RKO (cell line): Measurements from ENCODE around the gene AQP1.

Experiments
- DNase-seq: peaks from one replicate; pipeline ENCODE4 v3.0.0-alpha.2; 2016; ENCODE audit warnings: low spot score

The AQP1 gene

DNA sequence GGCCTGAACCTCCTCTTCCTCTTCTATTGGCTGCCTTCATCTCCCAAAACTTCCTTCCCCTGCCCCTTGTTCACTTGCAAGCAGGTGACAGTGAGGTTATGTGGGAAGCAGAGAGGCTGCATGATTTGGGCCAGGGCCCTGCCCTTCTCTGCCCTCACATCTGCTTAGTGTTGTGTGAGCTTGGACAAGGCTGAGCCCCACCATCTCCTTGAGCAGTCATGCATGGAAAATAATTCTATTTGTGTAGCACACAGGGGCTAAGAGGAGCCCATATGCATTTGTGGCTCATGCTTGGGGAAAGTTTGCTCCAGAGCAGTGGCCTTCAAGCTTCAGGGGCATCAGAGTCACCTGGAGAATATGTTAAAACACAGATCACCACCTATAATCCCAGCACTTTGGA is 26.8 kb upstream of the AQP1 start:
- no peak for DNase-seq

DNA sequence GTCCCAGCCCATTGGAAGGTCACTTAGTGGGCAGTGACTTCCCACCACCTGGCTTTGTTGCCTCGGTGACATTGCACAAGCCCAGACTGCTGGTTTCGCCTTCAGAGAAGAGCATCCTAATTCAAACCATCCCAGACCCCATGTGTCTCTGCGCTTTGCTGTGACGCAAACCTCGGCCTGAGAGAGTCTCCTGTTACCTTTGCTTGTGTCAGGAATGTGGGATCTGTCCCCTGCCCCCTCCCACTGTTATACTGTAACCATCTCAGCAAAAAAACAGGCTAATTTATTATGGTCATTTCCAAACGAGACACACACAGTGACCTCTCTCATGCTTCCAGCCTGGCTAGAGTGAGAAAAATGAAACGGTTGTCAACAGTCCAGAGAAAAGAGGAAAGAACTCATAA is 25.0 kb upstream of the AQP1 start:
- DNase-seq: no peak

DNA sequence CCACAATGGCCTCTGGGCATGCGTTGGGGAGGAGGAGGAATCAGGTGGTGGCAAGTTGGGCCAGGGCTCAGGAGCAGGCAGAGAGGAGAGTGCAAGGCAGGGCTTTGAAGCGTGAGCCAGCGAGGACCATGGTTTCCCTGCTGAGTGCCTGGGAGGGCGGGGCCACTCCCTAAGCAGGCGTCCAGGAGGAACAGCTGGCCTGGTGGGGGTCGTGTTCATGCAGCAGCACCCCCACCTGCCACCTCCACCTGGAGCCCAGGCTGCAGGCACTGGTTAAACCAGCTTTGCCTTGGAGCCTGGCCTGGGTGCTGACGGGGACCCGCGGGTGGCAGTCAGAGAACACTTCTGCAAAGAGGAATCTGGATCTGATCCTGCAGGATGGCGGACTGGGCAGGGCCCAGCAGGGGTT is 24.2 kb upstream of the AQP1 start:
- no peak for DNase-seq

DNA sequence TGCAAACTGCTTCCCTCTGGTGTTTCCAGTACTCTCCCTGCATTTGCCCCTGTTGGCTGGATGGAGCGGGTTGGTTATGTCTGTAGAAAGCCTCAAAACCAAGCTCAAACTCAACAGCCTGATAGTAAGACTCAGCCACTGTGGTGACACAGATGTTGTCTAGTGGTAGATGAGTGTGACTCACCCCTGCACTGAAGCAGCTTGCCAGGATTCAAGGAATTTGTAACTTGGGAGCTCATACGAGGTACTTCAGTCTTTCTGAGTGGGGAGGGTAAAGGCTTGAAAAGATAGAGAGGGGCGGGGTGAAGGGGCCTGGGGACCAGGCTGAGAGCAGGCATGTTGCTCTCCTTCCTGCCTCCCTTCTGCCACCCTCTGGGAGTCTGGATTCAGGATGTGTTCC is 22.9 kb upstream of the AQP1 start:
- DNase-seq: peak; percentile 78

DNA sequence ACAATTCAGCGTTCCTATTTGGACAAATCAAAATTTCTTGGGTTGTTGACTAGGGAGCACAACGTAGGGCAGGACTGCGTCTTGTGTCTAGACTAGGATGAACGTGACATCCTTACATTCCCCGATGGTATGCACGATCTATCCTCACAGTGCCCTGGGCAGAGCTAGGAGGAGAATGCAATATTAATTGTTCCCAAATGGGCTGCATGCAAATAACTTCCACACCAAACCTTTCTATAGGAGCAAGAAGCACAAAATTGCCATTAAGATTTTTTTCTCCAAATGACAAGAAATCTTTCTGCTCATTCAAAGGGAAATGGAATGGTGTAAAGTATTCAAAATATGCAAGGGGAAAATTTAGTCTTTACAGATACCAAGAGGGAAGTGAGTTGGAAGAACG is 21.4 kb upstream of the AQP1 start:
- DNase-seq: no peak

DNA sequence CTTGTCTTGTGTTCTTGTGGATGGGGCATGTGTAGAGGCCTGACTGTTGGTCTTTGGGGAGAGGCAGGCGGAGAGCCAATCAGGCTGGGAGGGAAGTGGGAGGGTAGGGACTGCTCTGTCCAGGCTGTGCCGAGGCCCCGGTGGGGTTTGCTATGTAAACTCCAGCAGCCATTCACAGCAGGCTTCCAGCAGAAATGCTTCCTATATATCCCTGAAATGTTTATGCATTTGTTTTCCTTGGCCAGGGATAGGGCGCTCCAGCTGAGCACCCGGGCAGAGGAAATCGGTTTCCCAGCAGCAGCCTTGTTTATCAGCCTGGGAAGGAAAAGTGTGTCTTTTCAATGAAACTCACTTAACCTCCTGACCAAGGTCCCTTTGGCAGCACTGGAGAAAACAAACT is 18.3 kb upstream of the AQP1 start:
- DNase-seq: no peak

DNA sequence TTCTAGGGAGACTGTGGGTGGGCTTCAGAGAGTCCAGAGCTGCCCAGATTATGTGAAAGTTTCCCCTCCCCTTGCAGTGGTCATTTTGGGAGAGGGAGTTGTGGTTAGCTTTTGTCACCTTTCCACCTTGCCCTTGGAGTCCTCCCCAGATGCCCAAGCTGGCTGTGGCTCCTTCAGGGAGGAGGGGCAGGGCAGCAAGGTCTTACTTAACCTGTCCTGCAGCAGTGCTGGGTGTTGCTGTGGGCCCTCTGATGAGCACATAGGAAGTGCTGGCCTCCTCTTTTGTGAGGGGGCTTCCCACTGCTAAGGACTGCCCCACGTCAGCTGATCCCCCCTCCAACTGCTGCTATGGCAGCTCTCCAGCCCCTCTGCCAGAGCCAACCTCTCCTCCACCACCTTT is 17.6 kb upstream of the AQP1 start:
- no peak for DNase-seq

DNA sequence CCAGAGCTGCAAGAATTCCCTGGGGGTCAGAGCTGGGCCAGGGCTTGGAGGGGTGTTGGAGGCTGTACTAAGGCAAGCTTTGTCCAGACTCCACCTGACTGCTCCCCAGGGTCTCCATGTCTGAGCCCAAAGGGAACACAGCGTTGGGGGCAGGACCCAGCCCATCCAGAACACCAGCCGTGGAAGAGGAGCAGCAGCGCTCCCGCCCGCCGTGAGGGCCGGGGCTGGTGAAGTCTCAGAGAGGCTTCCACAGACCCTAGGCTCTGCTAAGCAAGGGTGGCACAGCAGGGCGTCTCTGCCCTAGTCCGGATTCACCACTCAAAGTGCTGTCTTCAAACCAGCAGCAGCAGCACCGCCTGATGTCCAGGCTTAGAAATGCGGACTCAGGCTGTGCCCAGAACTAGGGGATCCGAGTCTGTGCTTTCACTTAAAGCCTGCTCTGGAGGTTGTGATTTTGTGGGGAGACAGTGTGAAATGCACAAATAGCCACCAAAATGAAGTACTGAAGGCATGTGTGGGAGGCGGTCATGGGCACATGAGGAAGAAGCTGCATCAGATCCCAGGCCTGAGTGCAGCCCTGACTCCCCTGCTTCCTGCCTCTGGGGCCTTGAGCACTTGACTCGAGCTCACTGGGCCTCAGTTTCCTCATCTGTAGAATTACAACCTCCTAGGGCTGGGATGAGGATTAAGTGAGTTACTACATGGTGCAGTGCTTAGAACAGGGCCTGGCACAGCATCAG is 16.6 kb upstream of the AQP1 start:
- DNase-seq: no peak

DNA sequence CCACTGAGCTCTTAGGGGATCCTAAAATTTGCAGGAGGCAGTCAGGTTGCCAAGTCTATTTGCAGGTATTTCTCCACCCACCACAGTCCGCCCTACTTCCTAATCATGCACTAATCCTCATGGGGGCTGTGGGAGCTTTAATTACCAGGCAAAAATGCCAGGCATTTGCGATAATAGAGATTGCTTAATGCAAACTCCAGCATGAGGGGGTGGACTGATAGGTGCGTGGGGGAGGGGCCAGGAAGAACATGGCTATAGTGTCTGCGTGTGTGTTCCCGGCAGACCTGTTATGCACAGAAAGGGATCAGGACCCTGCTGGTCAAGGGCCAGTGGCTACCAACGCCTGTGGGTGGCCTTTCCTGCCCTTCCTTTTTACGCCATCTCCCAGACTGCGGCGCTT is 15.6 kb upstream of the AQP1 start:
- no peak for DNase-seq

DNA sequence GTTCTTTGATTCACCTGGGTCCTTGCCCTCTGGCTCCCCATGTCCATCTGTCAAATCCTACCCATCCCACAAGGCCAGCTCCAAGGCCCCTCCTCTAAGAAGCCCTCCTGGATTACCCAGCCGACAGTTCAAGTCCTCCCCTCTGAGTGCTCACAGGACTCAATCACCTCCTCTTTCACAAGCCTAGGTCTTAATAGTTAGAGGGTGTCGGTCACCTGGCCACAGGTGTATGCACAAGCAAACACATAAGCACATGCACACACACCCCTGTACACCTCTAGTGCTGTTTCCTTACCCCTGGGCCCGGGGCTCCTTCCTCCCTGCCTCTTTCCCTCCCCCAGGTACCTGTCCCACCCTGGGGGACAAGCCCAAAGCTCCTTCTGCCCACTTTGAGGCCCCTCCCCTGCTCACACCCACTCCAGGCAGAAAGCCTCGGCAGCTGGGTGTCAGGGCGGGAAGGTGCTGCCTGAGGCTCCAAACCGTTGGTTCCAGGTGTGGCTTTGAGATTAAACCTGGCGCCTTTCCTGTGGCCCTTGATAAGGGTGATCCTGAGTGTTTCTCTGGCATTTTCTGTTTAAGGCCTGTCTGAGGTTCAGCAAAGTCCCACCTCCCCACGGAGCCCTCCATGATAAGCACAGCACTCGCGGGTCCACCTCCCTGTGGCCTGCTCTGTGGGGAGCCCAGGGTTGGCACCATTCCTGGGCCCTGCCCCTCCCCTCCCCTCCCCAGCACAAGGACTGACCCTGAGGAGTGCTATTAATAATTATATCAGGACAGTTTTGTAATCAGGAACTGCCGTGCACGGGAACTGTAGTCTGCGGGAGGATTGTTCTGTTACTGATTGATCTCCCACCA is 14.6 kb upstream of the AQP1 start:
- DNase-seq: no peak

DNA sequence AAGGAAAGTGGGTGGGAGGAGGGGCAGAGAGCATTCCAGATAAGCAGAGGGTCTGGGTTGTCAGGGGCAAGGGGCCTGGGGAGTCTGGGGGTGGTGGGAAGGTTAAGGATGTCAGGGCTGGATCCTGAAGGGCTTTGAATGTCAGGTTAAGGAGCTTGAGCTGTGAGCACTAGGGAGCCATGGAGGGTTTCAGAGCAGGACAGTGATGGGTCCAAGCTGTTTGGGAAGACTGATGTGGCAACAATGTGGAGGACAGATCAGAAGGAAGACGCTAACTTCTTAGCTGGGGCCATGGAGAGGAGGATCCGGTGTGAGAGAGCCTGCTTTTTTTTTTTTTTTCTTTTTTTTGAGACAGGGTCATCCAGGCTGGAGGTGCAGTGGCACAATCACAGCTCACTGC is 13.9 kb upstream of the AQP1 start:
- DNase-seq: no peak

DNA sequence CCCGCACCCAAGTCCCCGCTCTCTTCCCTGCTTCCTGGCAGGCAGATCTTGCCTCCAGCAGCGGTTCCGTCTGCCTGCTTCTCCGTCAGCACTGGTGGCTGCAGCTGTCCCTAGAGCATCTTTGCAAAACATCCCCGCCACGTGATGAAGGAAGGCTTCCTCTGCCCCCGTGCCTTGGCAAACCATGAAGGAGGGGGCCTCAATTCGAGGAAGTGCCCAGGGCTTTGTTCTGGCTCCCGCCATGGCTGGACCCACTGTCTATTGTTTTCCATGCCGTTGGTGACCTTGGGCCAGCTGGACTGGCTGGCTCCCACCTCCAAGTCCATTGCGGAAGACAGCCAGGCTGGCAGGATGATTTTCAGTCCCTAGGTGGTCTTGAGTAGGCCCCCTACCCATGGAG is 13.2 kb upstream of the AQP1 start:
- DNase-seq: no peak

DNA sequence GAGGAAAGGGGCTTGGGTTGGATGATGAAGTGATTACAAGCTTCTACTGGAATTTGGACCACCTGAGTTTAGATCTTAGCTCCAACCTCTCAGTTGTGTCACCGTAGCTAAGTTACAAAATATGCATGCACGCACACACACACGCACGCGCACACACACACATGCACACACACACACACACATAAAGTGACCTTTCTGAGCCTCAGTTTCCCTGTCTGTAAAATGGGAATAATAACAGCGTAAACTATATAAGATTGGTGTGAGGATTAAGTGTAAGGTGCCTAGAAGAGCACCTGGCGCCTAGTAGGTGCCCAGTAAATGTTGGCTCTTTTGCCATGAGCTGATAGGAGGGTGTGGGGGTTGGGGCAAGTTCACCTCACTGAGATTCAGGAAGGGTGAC is 12.6 kb upstream of the AQP1 start:
- no peak for DNase-seq

DNA sequence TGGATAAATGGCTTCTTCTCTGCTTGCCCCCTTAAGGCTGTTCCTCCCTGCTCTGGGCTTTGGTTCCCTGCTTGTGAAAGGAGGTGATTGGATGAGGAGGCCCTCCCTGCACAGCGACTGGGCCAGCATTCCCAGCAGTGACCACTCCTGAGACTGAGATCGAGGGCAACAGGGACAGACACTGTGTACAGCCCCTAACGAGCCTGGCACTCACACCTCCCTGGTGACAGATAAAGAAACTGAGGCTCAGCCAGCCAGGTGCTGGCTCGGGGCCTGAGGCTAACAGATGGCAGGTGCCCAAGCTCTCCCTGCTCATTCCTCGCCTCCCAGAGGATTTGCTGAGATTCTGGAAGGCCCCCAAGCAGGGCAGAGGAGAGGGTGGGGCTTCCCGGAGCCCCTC is 12.0 kb upstream of the AQP1 start:
- no peak for DNase-seq

DNA sequence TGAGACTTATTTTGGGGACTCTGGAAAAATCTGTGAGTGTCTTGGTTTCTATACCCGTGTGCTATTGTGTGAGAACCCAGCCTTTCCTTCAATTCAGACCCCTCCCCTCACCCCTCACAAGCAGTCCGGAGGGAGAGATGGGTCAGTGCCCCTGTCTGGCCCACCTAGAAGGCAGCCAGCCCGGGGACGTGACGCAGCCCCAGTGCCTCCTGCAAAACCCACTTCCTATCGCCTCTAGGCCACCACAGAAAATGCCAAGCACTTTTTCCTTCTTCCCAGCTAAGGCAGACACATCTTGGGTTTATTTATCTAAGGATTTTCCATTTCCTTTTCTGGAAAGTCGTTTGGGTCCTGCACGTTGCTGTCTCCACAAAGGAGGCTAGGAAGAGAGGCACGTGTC is 11.6 kb upstream of the AQP1 start:
- DNase-seq: no peak

DNA sequence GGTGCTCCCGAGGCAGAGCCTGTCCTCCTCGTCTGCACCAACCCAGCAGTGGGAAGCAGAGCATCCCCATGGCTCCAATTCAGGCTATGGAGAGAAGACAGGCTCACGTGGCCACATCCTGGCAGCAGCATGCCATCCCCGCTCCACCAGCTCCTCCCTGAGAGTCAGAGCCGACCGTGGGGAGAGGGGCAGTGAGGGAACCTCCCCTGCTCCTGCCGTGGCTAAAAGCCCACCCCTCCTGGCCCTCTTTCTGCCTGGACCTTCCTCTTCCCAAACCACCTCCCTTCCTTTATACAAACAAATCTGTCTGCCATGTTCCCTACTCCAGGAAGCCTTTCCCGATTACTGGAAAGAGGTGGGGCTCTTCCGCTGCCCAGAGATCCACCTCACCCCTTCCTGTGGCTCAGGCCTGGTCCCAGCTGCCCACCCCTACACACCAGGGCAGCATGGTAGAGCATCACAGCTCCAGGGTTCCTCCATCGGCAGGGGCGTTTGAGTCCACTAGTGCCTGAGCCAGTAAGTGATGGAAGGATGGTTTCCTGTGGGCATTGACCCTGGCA is 10.8 kb upstream of the AQP1 start:
- DNase-seq: no peak

DNA sequence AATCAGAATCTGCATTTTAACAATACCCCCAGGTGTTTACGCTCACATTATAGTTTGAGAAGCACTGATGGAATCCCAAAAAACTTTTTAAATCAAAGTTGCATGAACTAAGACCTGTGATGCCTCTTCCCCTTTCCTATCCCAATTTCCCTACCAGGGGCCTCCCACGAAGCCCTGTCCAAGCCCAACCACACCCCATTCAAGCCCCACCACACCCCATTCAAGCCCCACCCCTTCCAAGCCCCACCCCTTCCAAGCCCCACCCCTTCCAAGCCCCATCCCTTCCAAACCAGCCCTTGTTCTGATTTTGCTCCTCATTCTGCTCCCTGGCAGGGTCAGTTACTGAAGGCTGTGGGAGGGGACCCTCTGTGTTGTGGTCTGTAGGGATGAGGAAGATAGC is 9.8 kb upstream of the AQP1 start:
- no peak for DNase-seq

DNA sequence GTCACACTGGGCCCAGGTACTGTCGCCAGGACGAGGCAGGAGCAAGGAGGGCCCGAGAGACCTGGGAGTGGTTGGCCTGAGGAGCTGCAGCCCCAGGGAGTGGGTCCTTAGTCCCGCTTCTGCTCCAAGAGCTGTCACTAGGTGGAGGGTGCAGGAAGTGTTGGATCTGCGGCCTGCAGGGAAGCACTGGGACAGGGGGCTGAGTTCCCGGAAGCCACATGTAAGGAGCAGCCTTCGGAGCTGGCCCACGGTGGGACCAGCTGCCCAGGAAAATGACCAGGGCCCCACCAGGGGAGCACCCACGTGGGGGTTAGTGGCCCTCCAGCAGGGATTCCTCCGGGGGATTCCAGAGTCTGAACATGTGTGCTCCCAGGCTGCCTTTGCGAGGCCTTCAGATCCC is 9.2 kb upstream of the AQP1 start:
- DNase-seq: no peak

DNA sequence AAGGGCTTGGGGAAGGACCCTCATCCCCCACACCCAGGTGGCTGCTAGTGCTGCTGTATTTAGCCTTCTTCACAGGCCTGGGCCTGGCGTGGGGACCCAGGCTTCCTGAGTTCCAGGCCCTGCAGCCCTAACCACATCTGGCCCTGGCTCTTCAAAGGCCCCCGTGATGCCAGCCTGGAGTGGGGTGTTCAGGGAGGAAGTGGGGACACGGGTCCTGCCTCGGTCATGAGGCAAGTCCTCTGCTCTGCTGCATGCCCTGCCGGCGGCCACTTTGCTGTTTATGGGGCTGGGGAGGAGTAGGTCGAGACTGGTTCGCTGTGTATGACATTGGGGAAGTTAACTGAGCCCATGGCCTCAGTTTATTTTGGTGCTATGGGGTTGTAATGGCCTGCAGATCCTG is 8.5 kb upstream of the AQP1 start:
- no peak for DNase-seq

DNA sequence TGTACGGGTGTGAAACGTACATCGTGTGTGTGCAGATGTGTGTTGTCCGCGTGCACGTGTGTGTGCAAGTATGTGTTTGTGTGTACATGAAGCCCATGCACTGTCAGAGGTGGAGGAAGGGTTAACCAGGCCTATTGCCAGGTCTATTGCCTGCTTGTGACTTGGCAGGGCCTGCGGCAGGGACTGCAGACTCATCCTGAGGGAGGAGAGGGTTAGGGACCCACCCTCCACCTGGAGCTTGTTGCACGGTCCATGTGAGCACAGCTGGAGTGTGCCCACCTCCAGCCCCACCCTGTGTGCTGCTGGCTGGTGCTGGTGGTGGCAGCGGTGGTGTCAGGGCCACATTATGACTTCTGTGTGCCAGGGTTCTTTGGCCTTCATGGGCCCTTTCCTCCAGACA is 7.1 kb upstream of the AQP1 start:
- no peak for DNase-seq

DNA sequence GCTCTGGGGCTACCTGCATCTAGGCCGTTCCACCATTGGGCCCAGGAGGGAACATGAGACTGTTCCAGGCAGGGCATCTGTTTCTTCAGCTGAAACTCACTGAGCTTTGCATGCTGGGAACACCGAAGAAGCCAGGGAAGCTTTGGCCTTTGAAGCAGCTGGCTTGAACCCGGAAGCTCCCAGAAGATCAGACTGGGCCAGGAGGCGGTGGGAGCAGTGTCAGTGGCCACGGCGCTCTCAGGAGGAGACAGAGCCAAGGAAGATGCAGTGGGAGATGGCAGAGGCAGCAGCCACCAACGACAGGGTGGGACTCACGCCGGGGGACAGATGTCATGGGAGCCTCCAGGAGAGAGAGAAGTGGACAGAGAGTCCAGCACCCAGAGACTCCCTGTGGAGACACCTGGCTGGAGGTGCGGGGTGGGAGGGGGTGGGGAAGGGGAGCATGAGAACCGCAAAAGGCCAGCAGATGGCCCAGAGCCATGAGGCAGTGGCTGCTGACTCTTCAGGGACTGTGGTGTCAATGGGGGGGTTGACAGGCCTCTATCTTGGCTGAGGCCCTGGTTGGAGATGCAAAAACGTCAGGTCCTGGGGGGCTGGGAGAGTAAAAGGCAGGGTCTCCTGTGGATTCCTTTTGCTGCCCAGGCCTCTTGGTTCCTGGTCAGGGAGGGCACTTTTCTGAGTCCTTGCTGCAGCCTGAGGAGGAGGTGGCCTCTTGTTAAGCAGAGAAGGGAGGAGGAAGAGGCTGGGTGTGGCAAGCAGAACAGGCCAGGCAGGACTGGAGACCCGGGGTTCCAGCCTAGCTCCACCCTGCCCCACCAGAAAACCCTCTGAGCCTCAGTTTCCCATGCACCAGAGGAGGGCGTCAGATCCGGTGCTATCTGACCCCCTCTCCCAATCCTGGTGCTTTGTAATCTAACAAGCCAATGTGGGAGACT is 6.3 kb upstream of the AQP1 start:
- DNase-seq: no peak

DNA sequence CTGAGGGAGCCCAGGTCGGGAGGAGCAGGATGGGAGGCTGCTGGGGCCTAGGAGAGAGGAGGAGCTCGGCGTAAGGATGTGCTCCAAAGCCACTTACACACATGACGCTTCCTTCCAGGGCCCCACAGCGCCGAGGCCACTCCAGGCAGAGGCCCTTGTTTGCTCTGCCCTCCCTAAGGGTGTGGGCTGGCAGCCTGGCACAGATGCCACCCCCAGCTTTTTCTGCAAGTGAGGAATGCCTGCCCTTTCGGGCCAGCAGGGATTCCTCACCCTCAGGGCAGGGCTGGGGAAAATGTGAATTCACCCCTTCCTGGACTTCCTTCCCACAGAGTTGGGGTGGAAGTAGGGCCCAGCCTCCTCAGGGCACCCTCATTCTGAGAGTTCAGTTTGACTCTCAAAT is 5.6 kb upstream of the AQP1 start:
- DNase-seq: no peak
